HepG2 (cell line): ENCODE results near the gene CKS1B. TPM values are rescaled to one million over a fixed set of nuclear protein-coding genes. Genes with fewer than 3 reads are reported as not detected.
A peak's percentile ranks its signal among the peaks of the same experiment; 100 is the strongest.

ENCODE experiments used
- BORCS8-MEF2B ChIP-seq: sonication (generic); formaldehyde crosslinking; IDR thresholded peaks from 2 replicates; pipeline ENCODE4 v1.8.0; 2022; ENCODE audit warnings: mild to moderate bottlenecking, missing genetic modification reagents
- BRCA1 ChIP-seq: sonication (generic); formaldehyde crosslinking; IDR thresholded peaks from 2 replicates; pipeline ENCODE4 v1.4.0; 2020; ENCODE audit warnings: missing genetic modification reagents
- CHD4 ChIP-seq: fragments of 200-600 bp; sonication (generic); IDR thresholded peaks from 2 replicates; pipeline ENCODE4 v1.7.0; 2017; ENCODE audit warnings: mild to moderate bottlenecking, low read length, borderline replicate concordance
- FOXA1 ChIP-seq, 2 experiments: fragments of 450-650 bp in 1 of 2; sonication (generic) in 1 of 2; formaldehyde crosslinking in 1 of 2; IDR thresholded peaks; 2 replicates each; pipeline versions ENCODE4 v1.4.0 to v1.6.1; 2016 to 2020; ENCODE audit warnings: missing genetic modification reagents in 1 of 2
- FOXJ3 ChIP-seq: sonication (generic); formaldehyde crosslinking; IDR thresholded peaks from 2 replicates; pipeline ENCODE4 v1.4.0; 2020; ENCODE audit warnings: missing genetic modification reagents, mild to moderate bottlenecking, borderline replicate concordance
- GTF3A ChIP-seq: sonication (generic); formaldehyde crosslinking; conservative IDR thresholded peaks from 2 replicates; pipeline ENCODE4 v1.4.0; 2020; ENCODE audit warnings: mild to moderate bottlenecking, missing genetic modification reagents
- HBP1 ChIP-seq: IDR thresholded peaks from 2 replicates; pipeline ENCODE4 v1.6.1; 2016; ENCODE audit warnings: low read depth, control low read depth
- KAT7 ChIP-seq: IDR thresholded peaks from 2 replicates; pipeline ENCODE4 v1.6.1; 2018; ENCODE audit warnings: borderline replicate concordance, missing compliant biosample characterization
- PATZ1 ChIP-seq: sonication (generic); formaldehyde crosslinking; IDR thresholded peaks from 2 replicates; pipeline ENCODE4 v1.4.0; 2020; ENCODE audit warnings: missing genetic modification reagents
- PPARG ChIP-seq: conservative IDR thresholded peaks from 2 replicates; pipeline ENCODE4 v1.6.1; 2016; ENCODE audit warnings: missing biosample characterization, missing genetic modification reagents
- PTBP1 ChIP-seq: fragments of 200-400 bp; formaldehyde crosslinking; IDR thresholded peaks from 2 replicates; pipeline ENCODE4 v1.6.1; 2018; ENCODE audit warnings: low read length, low read depth; ENCODE audit not compliant: poor library complexity, severe bottlenecking
- RBFOX2 ChIP-seq: fragments of 200-400 bp; formaldehyde crosslinking; IDR thresholded peaks from 2 replicates; pipeline ENCODE4 v1.6.1; 2017; ENCODE audit warnings: low read depth, mild to moderate bottlenecking, low read length
- SAP130 ChIP-seq: IDR thresholded peaks from 2 replicates; pipeline ENCODE4 v1.6.1; 2016; ENCODE audit warnings: low read depth
- YY1 ChIP-seq: IDR thresholded peaks from 2 replicates; pipeline ENCODE4 v1.6.1; 2011; ENCODE audit warnings: low read length, low read depth, moderate library complexity, mild to moderate bottlenecking; ENCODE audit not compliant: insufficient read depth, insufficient replicate concordance
- ZNF232 ChIP-seq: sonication (generic); formaldehyde crosslinking; IDR thresholded peaks from 2 replicates; pipeline ENCODE4 v1.4.0; 2020; ENCODE audit warnings: missing genetic modification reagents, borderline replicate concordance
- ZNF331 ChIP-seq: sonication (generic); formaldehyde crosslinking; IDR thresholded peaks from 2 replicates; pipeline ENCODE4 v1.4.0; 2020; ENCODE audit warnings: missing genetic modification reagents
- ZNF646 ChIP-seq: sonication (generic); formaldehyde crosslinking; IDR thresholded peaks from 2 replicates; pipeline ENCODE4 v1.9.0; 2021; ENCODE audit warnings: mild to moderate bottlenecking, missing genetic modification reagents
- ZSCAN21 ChIP-seq: sonication (generic); formaldehyde crosslinking; IDR thresholded peaks from 2 replicates; pipeline ENCODE4 v1.8.0; 2022; ENCODE audit warnings: mild to moderate bottlenecking, missing genetic modification reagents, moderate library complexity, borderline replicate concordance
- polyA plus RNA-seq, 8 experiments: library from polyadenylated mRNA; depleted of rRNA in 3 of 8; stranded (reverse) in 7 of 8; unstranded in 1 of 8; fragments of >200 nt; fragmentation: Illumina TruSeq in 4 of 8; extraction: Trizol in 4 of 8; gene quantifications; 2 replicates each; pipeline versions ENCODE4 v1.2.1 to v1.2.3, GENCODE V29; 2011 to 2016; ENCODE audit warnings: low read depth in 4 of 8, missing spikeins in 1 of 8, mixed read lengths in 1 of 8; ENCODE audit not compliant: insufficient read depth in 1 of 8
- total RNA-seq, 5 experiments: library from RNA; depleted of rRNA; stranded (reverse); fragments of >200 nt; fragmentation: Illumina TruSeq; extraction: Trizol; gene quantifications; 2 replicates each; pipeline ENCODE4 v1.2.3, GENCODE V29; 2016; ENCODE audit warnings: low read depth in 1 of 5

Gene CKS1B
- total and polyA plus RNA-seq, 2 of the 13 experiments (the other 11 are each of a cell fraction or from before 2014, with no cell fraction given): 217 to 222 TPM

GRCh38 chr1:154975409-154976059, 1.1 kb downstream of the CKS1B start (continued):
- TF ChIP-seq ZNF646 (CRISPR knock-in tag) (no peak), FOXJ3 (0 out of 2 replicates have a peak, but pooled peaks have one; percentile 8), BRCA1 (CRISPR knock-in tag) (0 out of 2 replicates have a peak, but pooled peaks have one; percentile 15), ZSCAN21 (CRISPR knock-in tag) (0 out of 2 replicates have a peak, but pooled peaks have one; percentile 69), BORCS8-MEF2B (CRISPR knock-in tag) (0 out of 2 replicates have a peak, but pooled peaks have one; percentile 20), ZNF331 (CRISPR knock-in tag) (no peak), ZNF232 (CRISPR knock-in tag) (0 out of 2 replicates have a peak, but pooled peaks have one; percentile 6), GTF3A (CRISPR knock-in tag) (0 out of 2 replicates have a peak, but pooled peaks have one; percentile 38), PATZ1 (0 out of 2 replicates have a peak, but pooled peaks have one; percentile 43), KAT7 (CRISPR knock-in tag) (0 out of 2 replicates have a peak, but pooled peaks have one; percentile 62), CHD4 (no peak; the same call in 1 of the 2 replicates), HBP1 (0 out of 2 replicates have a peak, but pooled peaks have one; percentile 7), YY1 (peak; percentile 32), PPARG (CRISPR knock-in tag) (no peak), PTBP1 (no peak), FOXA1 (IDR thresholded peaks at IDR 0.05) (no peak), FOXA1 (CRISPR knock-in tag; IDR thresholded peaks at IDR 0.05) (no peak), RBFOX2 (peak; percentile 39; the same call in 1 of the 2 replicates), SAP130 (0 out of 2 replicates have a peak, but pooled peaks have one; percentile 11)
